DMS53 treated with DMSO at 0.1 percent for 48 hours (cell line): Measurements from ENCODE around the gene TOMM6.
A peak's percentile ranks its signal among the peaks of the same experiment; 100 is the strongest.
"Not testable (repeated sequence)": the region's sequence is repeated elsewhere in the genome, so short reads cannot be mapped to it uniquely, and the experiment has no call there.

ENCODE experiments used
- DNase-seq: peaks from one replicate; lab custom pipeline; 2025; ENCODE audit not compliant: unreplicated experiment; lab: John Stamatoyannopoulos, UW

The TOMM6 gene

DNA sequence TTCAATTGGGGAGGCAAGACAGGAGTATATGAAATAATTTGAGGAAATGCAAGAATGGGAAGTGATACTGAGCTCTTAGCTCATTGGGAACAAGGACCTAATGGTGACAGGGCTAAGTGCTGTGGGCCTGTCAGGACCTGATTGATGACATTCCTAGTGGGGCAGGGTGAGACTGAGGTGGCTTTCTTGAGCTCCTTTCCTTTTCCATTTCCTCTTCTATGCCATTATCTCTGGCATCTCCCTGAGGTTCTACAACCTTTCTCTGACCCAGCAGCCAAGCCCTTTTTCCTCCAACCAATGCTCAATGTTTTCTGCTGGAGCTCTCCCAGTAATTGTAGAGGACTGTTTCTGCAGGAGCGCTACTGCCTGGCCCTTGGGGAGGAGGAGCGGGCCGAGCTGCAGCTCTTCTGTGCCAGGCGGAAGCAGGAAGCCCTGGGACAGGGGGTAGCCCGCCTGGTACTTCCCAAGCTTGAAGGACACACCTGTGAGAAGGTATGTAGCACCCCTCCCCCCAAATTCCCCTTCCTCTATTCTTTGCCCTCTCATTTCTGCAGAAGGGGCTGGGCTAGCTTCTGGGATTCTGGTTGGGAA is 2.8 kb upstream of the TOMM6 start:
- no peak for DNase-seq

DNA sequence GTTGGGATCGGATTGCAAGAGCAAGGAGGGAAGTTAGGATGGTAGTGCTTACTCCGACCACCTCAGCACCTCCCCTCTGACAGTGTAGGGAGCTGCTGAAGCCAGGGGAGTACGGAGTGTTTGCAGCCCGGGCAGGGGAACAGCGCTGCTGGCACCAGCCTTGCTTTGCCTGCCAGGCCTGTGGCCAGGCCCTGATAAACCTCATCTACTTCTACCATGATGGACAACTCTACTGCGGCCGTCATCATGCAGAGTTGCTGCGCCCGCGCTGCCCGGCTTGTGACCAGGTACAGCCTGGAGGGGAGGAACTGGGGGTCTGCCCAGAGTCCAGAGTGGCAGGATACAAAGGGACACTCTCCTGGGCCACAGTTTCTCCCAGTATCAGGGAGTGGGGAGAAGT is 2.2 kb upstream of the TOMM6 start:
- no peak for DNase-seq

DNA sequence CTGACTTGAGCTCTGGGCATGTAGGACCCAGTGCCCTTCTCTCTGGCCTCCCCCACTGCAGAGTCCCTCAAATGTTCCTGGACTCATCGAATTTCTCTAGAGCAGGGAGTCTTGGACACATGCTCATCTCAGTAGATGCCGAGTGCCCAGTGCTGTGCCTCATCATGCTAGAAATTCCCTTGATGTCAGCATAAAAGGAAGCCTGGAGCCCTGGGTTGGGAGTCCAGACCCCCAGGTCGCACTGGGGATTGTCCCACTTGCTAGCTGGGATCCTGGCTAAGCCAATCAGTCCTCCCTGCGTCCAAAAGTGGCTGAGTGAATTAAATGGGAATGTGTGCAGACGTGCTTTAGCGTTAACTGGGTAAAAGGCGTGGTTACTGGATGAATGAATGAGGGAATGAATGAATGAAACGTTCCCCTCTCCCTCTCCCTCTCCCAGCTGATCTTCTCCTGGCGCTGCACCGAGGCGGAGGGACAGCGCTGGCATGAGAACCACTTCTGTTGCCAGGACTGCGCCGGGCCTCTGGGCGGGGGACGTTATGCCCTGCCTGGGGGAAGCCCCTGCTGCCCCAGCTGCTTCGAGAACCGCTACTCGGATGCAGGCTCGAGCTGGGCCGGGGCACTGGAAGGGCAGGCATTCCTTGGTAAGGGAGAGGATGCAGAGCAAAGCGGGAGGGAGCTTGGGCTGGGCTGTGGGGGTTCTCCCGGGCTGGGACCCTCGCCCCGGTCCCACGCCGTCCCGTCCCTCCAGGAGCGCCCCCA is 1.6 kb upstream of the TOMM6 start:
- DNase-seq = no peak

- DNase-seq = peak; percentile 61
These were observed 859 bp upstream of the TOMM6 start for GRCh38 chr6:41786451-41787218.

GRCh38 chr6:41789390-41789724 is 1.9 kb downstream of the TOMM6 start:
- DNase-seq = no peak

DNA sequence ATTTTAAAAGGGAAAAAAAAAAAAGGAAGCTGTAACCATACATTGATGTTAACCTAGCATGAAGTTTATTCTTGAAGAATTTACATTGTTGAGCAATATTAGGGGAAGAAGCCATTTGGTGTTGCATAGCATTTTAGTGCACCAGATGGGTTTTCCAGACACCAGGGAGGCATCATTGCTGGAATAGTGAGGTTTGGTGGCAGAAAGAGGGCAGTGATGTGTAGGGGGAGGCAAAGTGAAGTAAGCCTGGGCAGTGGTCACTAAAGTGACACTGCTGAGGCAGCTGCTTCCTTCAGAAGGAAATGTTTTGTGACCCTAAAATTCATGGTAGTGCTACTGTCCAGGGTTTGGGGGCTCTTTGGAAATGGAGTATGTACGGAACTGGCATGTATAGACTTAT is 2.6 kb downstream of the TOMM6 start:
- no peak for DNase-seq

GRCh38 chr6:41791305-41791704 is 3.8 kb downstream of the TOMM6 start:
- DNase-seq = no peak

GRCh38 chr6:41791984-41792383 is 4.5 kb downstream of the TOMM6 start:
- DNase-seq = no peak

DNA sequence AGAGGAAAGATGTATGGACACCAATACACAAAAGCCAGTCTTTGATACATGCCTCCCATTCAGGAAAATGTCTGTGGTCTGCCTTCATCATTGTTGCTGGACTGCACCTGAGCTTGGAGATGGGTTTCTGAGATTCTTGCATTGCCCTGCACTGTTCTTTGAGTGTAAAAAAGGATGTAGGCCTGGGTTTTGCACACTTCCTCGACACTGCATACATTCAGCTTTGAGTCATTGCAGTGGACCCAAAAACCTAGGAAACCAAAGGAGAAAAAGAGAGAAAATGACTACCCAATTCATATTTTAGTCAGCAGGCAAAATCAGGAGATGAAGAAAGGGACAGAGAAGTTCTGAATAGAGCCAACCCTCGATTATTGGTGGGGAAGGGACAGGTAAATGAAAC is 9.0 kb downstream of the TOMM6 start:
- DNase-seq = no peak

GRCh38 chr6:41798901-41799558 is 11.5 kb downstream of the TOMM6 start:
- DNase-seq = no peak

- DNase-seq = no peak
These were observed 12.0 kb downstream of the TOMM6 start for GRCh38 chr6:41799559-41799911.

GRCh38 chr6:41801380-41801779 is 13.9 kb downstream of the TOMM6 start:
- DNase-seq = no peak

- DNase-seq = no peak
These were observed 18.6 kb downstream of the TOMM6 start for GRCh38 chr6:41805830-41806774.

GRCh38 chr6:41811095-41811494 is 23.6 kb downstream of the TOMM6 start:
- DNase-seq = no peak

DNA sequence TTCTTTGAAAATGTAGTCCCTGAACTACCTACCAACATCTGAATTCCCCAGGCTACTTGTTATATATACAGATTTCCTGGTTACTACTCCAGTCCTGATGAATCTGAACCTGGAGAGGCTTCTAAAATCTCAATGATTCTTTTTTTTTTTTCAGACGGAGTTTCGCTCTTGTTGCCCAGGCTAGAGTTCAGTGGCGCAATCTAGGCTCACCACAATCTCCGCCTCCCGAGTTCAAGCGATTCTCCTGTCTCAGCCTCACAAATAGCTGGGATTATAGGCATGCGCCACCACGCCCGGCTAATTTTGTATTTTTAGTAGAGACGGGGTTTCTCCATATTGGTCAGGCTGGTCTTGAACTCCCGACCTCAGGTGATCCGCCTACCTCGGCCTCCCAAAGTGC is 24.5 kb downstream of the TOMM6 start:
- not testable (repeated sequence) for DNase-seq

- no peak for DNase-seq
These were observed 26.0 kb downstream of the TOMM6 start for GRCh38 chr6:41813469-41813868.

DNA sequence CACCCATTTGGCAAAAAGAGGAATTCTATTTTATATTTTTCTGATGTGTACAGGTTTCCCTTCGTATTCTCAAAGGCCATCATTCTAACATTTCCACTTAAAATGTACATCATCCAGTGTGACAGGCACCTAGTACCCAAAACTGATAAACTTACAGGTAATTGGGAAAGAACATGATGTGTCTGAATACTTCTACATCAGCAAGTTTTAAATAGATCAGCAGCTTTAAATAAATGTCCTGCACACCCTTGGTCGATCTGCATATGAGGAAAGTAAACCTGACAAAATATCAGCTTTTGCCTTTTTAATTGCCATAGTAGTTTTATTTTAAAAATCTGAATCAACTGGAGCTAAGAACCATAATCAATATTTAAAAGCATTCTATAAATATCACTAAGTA is 26.5 kb downstream of the TOMM6 start:
- no peak for DNase-seq

DNA sequence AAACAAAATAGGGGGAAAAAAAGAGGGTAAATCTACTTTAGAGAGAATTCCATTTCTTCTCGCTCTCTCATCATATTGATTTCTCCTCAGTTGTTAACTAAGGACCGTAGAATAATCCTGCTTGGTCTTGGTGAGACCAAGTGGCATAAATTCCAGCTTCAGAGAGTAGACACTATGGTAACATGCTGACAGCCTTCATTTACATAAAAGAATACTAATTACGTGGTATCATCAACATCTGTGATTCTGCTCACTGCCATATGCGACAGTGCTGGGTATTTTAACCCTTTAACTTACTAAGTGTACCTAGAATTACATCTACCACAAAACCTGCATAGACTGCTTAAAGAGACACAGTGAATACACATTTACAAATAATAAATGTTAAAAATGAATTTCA is 27.1 kb downstream of the TOMM6 start:
- DNase-seq = no peak

GRCh38 chr6:41815587-41815986 is 28.1 kb downstream of the TOMM6 start:
- DNase-seq = no peak

GRCh38 chr6:41818271-41819054 is 31.0 kb downstream of the TOMM6 start:
- DNase-seq = no peak
